Panc1 (cell line): Measurements from ENCODE around the gene PFKFB3. TPM values are rescaled to one million over a fixed set of nuclear protein-coding genes. Genes with fewer than 3 reads are reported as not detected.
"Not testable (repeated sequence)": the region's sequence is repeated elsewhere in the genome, so short reads cannot be mapped to it uniquely, and the experiment has no call there.

ENCODE experiments used
- ATAC-seq: fragments of 200-7000 bp; cut with Tn5 transposase; 2 replicates; pipeline ENCODE4 v1.9.1; 2020; ENCODE audit warnings: mild to moderate bottlenecking, moderate library complexity
- BruUV-seq: library from RNA; stranded (reverse); fragments of 400-500 nt; replicated peaks from 2 replicates; lab custom pipeline; 2021; lab: Mats Ljungman, UMichigan
- CTCF ChIA-PET: fragments of 300-600 bp; sonication (Branson Sonifier 250); formaldehyde crosslinking; loops from one replicate; lab custom pipeline; 2022; ENCODE audit warnings: antibody characterized with exemption; lab: Charles Lee
- POLR2A ChIA-PET: fragments of 300-600 bp; sonication (Branson Sonifier 250); formaldehyde crosslinking; loops from one replicate; lab custom pipeline; 2022; ENCODE audit warnings: antibody characterized with exemption; lab: Charles Lee
- DNase-seq: peaks from one replicate; pipeline ENCODE4 v3.0.0-alpha.2; 2010; ENCODE audit warnings: low read depth, low spot score
- H3K27ac ChIP-seq: 2 replicates; pipeline ENCODE4 v1.5.1; 2011; ENCODE audit warnings: mild to moderate bottlenecking, low read length, inconsistent platforms
- H3K27me3 ChIP-seq: fragments of 200-500 bp; sonication (Bioruptor generic); 2 replicates; pipeline ENCODE4 v1.6.0; 2014; ENCODE audit warnings: low read length, inconsistent platforms; ENCODE audit not compliant: control insufficient read depth, insufficient read depth
- H3K36me3 ChIP-seq: fragments of 200-500 bp; sonication (Bioruptor generic); 2 replicates; pipeline ENCODE4 v1.5.1; 2014; ENCODE audit warnings: inconsistent platforms, mild to moderate bottlenecking, low read length, moderate library complexity; ENCODE audit not compliant: control insufficient read depth, insufficient read depth
- H3K4me1 ChIP-seq: 2 replicates; pipeline ENCODE4 v1.5.1; 2011; ENCODE audit warnings: inconsistent platforms, mild to moderate bottlenecking, low read length, moderate library complexity; ENCODE audit not compliant: control insufficient read depth, insufficient read depth
- H3K4me3 ChIP-seq, 2 experiments: 2 replicates each; pipeline ENCODE4 v1.5.1; 2011 to 2012; ENCODE audit warnings: low read depth in 2 of 2, low read length in 2 of 2, mild to moderate bottlenecking in 2 of 2, inconsistent platforms in 1 of 2, moderate library complexity in 1 of 2
- H3K9me3 ChIP-seq: fragments of 200-500 bp; sonication (Bioruptor generic); 2 replicates; pipeline ENCODE4 v1.5.1; 2014; ENCODE audit warnings: low read depth, mild to moderate bottlenecking, inconsistent platforms, low read length, moderate library complexity; ENCODE audit not compliant: control insufficient read depth, insufficient read depth
- POLR2AphosphoS5 ChIP-seq: IDR thresholded peaks from 2 replicates; pipeline ENCODE4 v1.6.1; 2012; ENCODE audit warnings: mild to moderate bottlenecking, low read depth, low read length, moderate library complexity
- SIN3A ChIP-seq: IDR thresholded peaks from 2 replicates; pipeline ENCODE4 v1.6.1; 2012; ENCODE audit warnings: low read depth, mild to moderate bottlenecking, low read length, moderate library complexity, borderline replicate concordance; ENCODE audit not compliant: insufficient read depth
- TCF7L2 ChIP-seq: IDR thresholded peaks from 2 replicates; pipeline ENCODE4 v1.6.1; 2011; ENCODE audit warnings: mild to moderate bottlenecking, low read depth, low read length, inconsistent platforms
- in situ Hi-C: cut with HindIII; loops from 2 replicates; pipeline ENCODE4 v1.10.0; 2016; ENCODE audit warnings: low sequenced_read_pairs, low pct_unique_long_range_greater_than_20kb
- intact Hi-C: fragments of 100-400 bp; cut with micrococcal nuclease; formaldehyde crosslinking; loops from one replicate; pipeline ENCODE4 v1.10.0; 2022; ENCODE audit not compliant: unreplicated experiment
- total RNA-seq: library from RNA; stranded (reverse); gene quantifications from one replicate; pipeline ENCODE4 v1.2.1, GENCODE V29; 2021; ENCODE audit not compliant: unreplicated experiment
- TF ChIP-seq, protein P1 (sequence below): fragments of 450-650 bp; IDR thresholded peaks from 2 replicates; pipeline ENCODE4 v1.5.1; 2017; ENCODE audit warnings: mild to moderate bottlenecking
- TF ChIP-seq, protein P2 (sequence below), 2 experiments: IDR thresholded peaks; 2 replicates each; pipeline ENCODE4 v1.6.1; 2011 to 2012; ENCODE audit warnings: low read depth in 2 of 2, control low read depth in 1 of 2, low read length in 1 of 2, mild to moderate bottlenecking in 1 of 2, moderate library complexity in 1 of 2; ENCODE audit not compliant: insufficient read depth in 1 of 2

PFKFB3 gene
- total RNA-seq, 1 experiment from 2014 or later = 17.1 TPM

DNA sequence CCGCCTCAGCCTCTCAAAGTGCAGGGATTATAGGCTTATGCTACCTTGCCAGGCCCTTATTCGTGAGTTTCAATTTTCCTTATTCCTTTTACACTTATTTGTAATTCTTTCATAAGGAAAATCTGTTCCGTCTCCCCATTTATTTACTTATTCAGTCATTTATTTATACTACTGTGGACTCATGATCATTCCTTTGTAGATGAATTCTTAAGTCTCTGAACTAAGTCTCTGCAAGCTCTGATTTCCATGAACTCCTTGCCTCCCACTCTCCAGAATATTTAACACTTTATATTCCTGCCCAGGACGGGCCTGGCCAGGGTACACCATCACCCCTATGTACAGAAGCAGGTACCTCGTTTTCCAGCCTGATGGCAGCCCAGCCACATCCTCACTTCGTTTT, 39.4 kb downstream of the PFKFB3 start:
- ChIA-PET POLR2A (no interaction called here), CTCF (no interaction called here)
- in situ Hi-C loops = no loop called here
- no TSS peak for BruUV-seq
- H3K4me1 ChIP-seq = no peaks in the 10 kb centered on the region
- TF ChIP-seq SIN3A (no peak), TCF7L2 (no peak)
- TF ChIP-seq, protein P1, sequence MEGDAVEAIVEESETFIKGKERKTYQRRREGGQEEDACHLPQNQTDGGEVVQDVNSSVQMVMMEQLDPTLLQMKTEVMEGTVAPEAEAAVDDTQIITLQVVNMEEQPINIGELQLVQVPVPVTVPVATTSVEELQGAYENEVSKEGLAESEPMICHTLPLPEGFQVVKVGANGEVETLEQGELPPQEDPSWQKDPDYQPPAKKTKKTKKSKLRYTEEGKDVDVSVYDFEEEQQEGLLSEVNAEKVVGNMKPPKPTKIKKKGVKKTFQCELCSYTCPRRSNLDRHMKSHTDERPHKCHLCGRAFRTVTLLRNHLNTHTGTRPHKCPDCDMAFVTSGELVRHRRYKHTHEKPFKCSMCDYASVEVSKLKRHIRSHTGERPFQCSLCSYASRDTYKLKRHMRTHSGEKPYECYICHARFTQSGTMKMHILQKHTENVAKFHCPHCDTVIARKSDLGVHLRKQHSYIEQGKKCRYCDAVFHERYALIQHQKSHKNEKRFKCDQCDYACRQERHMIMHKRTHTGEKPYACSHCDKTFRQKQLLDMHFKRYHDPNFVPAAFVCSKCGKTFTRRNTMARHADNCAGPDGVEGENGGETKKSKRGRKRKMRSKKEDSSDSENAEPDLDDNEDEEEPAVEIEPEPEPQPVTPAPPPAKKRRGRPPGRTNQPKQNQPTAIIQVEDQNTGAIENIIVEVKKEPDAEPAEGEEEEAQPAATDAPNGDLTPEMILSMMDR = no peak
- ATAC-seq (no peak), DNase-seq (no peak)
- no peak overlapping the region for H3K4me3 ChIP-seq
- no peaks in the 10 kb centered on the region for H3K27me3 ChIP-seq
- H3K9me3 ChIP-seq = no peaks in the 10 kb centered on the region
- no peaks in the 10 kb centered on the region for H3K36me3 ChIP-seq
- intact Hi-C loops = no loop called here
- H3K27ac ChIP-seq = no peak overlapping the region

DNA sequence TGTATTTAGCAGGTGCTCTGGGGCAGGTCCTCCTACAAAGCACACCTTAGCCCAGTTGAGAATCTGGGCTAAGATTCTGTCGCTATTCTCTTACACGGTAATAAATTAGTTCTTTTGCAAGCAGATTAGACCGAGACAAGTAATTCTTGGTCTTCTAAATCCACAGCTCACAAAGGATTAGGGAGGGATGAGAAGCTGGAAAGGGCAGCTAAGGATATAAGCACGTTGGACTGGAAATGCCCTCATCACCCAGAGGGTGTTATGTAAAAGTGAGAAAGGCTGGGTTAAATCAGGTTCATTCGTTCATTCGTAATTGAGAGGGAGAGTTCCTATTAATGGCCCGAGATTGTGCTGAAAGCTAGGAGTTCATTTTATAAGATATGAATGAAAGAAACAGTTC, 41.8 kb downstream of the PFKFB3 start:
- DNase-seq (no peak), ATAC-seq (no peak)
- H3K36me3 ChIP-seq = no peaks in the 10 kb centered on the region
- H3K27me3 ChIP-seq = no peaks in the 10 kb centered on the region
- in situ Hi-C loops = no loop called here
- TF ChIP-seq POLR2AphosphoS5 = no peak
- TF ChIP-seq, protein P1 = no peak
- no peak for TF ChIP-seq TCF7L2
- no peak for TF ChIP-seq SIN3A
- ChIA-PET CTCF (no interaction called here), POLR2A (no interaction called here)
- H3K4me3 ChIP-seq = no peak overlapping the region
- no TSS peak for BruUV-seq
- H3K4me1 ChIP-seq = no peaks in the 10 kb centered on the region
- no peaks in the 10 kb centered on the region for H3K9me3 ChIP-seq
- intact Hi-C loops = no loop called here
- H3K27ac ChIP-seq = no peak overlapping the region

DNA sequence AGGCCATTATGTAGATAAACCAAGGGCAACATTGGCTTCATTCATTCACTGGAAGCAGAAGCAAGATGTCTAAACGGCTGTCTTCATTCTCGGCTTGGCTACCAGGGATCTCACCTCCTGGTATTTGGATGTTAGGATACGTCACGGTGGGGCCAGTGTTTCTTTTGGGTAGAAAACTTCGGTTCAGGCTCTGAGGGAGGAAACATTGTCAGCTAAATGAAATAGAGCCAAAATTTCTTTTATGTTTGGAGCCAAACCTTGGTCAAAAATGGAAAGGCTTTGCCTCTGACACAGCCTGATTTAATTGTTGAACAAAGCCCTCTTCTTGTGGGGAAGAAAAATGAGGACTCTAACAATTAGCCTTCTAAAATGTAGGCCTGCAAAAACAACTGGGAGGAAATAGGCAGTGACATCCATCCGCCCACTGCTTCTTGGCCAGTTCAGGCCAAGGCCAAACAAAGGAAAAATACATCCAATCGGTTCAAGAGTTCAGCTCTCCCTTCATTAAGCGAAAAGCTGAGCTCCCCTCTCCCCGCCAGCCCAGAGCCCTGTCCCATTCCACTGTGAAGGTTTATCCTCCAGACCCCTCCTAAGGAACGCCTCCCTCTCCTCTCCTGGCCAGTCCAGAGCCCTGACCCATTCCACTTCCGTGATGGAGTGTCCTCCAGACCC, 44.4 kb downstream of the PFKFB3 start:
- no peak overlapping the region for H3K27ac ChIP-seq
- H3K4me3 ChIP-seq = no peak overlapping the region
- CTCF ChIA-PET = no interaction called here
- intact Hi-C loops = no loop called here
- POLR2A ChIA-PET = no interaction called here
- H3K9me3 ChIP-seq = no peaks in the 10 kb centered on the region
- no peaks in the 10 kb centered on the region for H3K27me3 ChIP-seq
- TF ChIP-seq TCF7L2 (no peak), POLR2AphosphoS5 (no peak), SIN3A (no peak)
- TF ChIP-seq, protein P1 = no peak
- TF ChIP-seq, protein P2, sequence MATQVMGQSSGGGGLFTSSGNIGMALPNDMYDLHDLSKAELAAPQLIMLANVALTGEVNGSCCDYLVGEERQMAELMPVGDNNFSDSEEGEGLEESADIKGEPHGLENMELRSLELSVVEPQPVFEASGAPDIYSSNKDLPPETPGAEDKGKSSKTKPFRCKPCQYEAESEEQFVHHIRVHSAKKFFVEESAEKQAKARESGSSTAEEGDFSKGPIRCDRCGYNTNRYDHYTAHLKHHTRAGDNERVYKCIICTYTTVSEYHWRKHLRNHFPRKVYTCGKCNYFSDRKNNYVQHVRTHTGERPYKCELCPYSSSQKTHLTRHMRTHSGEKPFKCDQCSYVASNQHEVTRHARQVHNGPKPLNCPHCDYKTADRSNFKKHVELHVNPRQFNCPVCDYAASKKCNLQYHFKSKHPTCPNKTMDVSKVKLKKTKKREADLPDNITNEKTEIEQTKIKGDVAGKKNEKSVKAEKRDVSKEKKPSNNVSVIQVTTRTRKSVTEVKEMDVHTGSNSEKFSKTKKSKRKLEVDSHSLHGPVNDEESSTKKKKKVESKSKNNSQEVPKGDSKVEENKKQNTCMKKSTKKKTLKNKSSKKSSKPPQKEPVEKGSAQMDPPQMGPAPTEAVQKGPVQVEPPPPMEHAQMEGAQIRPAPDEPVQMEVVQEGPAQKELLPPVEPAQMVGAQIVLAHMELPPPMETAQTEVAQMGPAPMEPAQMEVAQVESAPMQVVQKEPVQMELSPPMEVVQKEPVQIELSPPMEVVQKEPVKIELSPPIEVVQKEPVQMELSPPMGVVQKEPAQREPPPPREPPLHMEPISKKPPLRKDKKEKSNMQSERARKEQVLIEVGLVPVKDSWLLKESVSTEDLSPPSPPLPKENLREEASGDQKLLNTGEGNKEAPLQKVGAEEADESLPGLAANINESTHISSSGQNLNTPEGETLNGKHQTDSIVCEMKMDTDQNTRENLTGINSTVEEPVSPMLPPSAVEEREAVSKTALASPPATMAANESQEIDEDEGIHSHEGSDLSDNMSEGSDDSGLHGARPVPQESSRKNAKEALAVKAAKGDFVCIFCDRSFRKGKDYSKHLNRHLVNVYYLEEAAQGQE (IDR thresholded peaks at IDR 0.05; ENCODE audit: insufficient read depth in 1 of 2, low read depth in 2 of 2, low read length in 1 of 2) = no peak
- DNase-seq = no peak
- in situ Hi-C loops = no loop called here
- ATAC-seq = no peak
- no TSS peak for BruUV-seq
- no peaks in the 10 kb centered on the region for H3K4me1 ChIP-seq
- no peaks in the 10 kb centered on the region for H3K36me3 ChIP-seq

DNA sequence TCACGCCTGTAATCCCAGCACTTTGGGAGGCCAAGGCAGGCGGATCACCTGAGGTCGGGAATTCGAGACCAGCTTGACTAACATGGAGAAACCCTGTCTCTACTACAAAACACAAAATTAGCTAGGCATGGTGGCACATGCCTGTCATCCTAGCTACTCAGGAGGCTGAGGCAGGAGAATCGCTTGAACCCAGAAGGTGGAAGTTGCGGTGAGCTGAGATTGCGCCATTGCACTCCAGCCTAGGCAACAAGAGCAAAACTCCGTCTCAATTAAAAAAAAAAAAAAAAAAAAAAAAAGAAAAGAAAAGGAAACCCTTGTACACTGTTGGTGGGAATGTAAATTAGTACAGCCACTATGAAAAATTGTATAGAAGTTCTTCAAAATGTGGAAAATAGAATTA, 46.2 kb downstream of the PFKFB3 start:
- ATAC-seq, H3K9me3 ChIP-seq, DNase-seq, BruUV-seq, CTCF ChIA-PET, H3K36me3 ChIP-seq, H3K4me3 ChIP-seq, intact Hi-C loops, in situ Hi-C loops, H3K4me1 ChIP-seq, H3K27ac ChIP-seq, POLR2A ChIA-PET, H3K27me3 ChIP-seq: not testable (repeated sequence)
